ENCODE results near the gene DPF1. TPM values are rescaled to one million over a fixed set of nuclear protein-coding genes. Genes with fewer than 3 reads are reported as not detected.

The DPF1 gene
- total RNA-seq, 1 donor from 2014 or later, result not detected

DNA sequence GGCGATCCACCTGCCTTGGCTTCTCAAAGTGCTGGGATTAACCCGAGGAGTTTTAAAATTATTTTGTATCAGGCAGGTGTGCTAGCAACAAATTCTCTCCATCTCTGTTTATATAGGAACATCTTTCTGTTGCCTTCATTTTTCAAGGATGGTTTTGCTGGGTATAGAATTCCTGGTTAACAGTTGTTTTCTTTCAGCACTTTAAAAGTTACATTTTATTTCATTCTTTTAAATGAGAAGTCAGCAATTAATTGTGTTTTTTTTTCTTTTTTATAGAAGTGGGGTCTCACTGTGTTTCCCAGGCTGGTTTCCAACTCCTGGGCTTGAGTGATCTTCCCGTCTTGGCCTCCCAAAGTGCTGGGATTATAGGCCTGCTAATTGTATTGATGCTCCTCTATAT lies 44.0 kb downstream of the DPF1 start:
- no peaks in the 10 kb centered on the region for H3K27me3 ChIP-seq (ENCODE audit: low read depth)
- no peak overlapping the region for H3K27ac ChIP-seq
- peaks cover 7% of the 10 kb centered on the region for H3K36me3 ChIP-seq
- H3K4me3 ChIP-seq, result no peak overlapping the region
- DNase-seq (no peak), ATAC-seq (no peak)
- TF ChIP-seq, protein P1, sequence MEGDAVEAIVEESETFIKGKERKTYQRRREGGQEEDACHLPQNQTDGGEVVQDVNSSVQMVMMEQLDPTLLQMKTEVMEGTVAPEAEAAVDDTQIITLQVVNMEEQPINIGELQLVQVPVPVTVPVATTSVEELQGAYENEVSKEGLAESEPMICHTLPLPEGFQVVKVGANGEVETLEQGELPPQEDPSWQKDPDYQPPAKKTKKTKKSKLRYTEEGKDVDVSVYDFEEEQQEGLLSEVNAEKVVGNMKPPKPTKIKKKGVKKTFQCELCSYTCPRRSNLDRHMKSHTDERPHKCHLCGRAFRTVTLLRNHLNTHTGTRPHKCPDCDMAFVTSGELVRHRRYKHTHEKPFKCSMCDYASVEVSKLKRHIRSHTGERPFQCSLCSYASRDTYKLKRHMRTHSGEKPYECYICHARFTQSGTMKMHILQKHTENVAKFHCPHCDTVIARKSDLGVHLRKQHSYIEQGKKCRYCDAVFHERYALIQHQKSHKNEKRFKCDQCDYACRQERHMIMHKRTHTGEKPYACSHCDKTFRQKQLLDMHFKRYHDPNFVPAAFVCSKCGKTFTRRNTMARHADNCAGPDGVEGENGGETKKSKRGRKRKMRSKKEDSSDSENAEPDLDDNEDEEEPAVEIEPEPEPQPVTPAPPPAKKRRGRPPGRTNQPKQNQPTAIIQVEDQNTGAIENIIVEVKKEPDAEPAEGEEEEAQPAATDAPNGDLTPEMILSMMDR (IDR thresholded peaks at IDR 0.05), result no peak
- intact Hi-C loops (cut with DNase I), result no loop called here
- H3K9me3 ChIP-seq, result peaks cover 22% of the 10 kb centered on the region
- peaks cover 4% of the 10 kb centered on the region for H3K4me1 ChIP-seq

DNA sequence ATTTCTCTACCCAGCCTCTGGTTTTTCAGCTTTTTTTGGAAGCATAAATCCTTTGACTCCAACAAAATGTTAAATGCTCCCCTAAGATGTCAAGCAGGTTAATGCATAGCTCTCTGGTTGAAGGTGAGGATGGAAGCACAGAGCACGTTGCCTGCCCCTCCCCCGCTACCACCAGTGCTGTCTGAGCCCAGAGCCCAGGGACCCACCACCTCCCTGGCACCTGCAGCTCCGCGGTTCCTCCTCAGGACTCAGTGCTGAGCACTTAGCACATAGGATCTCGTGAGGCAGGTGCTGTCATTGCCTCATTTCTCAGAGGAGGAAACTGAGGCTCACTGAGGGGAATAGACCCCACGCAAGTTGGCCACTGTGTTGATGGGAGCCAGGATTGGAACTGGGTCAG lies 48.6 kb downstream of the DPF1 start:
- H3K4me1 ChIP-seq, result no peaks in the 10 kb centered on the region
- H3K27ac ChIP-seq, result no peak overlapping the region
- H3K27me3 ChIP-seq (ENCODE audit: low read depth), result no peaks in the 10 kb centered on the region
- TF ChIP-seq, protein P1 (IDR thresholded peaks at IDR 0.05), result no peak
- DNase-seq (no peak), ATAC-seq (no peak)
- H3K4me3 ChIP-seq, result no peak overlapping the region
- H3K9me3 ChIP-seq, result peaks cover 18% of the 10 kb centered on the region
- H3K36me3 ChIP-seq, result peaks cover 5% of the 10 kb centered on the region
- intact Hi-C loops (cut with DNase I), result no loop called here

DNA sequence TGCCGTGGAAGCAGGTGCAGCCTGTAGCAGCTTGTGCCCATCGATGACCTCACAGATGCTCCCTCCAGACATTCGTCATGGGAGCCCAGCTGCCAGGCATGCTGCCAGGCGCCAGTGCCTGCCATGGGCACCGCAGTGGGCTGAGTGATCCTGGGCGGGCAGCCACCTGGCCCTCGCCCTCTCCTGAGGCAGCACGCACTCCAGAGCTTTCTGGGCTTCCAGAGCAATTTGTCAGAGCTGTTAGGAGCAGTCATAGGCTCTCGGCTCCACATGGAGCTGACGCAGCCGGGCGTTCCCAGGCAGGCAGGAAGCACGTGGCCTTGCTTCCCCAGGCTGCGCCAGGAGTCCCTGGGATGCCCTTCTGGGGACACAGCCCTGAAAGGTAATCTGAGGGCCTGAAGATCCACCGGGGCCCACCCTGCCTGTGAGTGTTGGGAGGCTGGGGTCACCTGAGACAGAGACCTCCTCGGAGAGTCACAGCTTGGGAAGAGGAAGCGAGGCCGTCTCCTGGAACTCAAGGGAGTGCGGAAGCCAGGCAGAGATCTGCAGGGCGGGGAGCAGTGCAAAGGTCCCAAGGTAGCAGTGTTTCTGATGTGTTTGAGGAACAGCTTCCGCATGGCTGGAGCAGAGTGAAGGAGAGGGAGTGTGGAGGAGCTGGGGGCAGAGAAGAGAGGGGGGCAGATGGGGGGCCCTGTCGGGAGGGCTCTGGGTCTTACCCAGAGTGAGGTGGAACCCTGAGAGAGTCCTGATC lies 50.6 kb downstream of the DPF1 start:
- Histone ChIP-seq H3K36me3 (peaks cover 7% of the 10 kb centered on the region), H3K27ac (no peak overlapping the region), H3K27me3 (ENCODE audit: low read depth) (no peaks in the 10 kb centered on the region), H3K4me1 (no peaks in the 10 kb centered on the region), H3K9me3 (no peaks in the 10 kb centered on the region), H3K4me3 (no peak overlapping the region)
- TF ChIP-seq, protein P1 (IDR thresholded peaks at IDR 0.05), result no peak
- intact Hi-C loops (cut with DNase I), result no loop called here
- no peak for DNase-seq
- peak in 1 of 2 donors; percentile 50 for ATAC-seq

DNA sequence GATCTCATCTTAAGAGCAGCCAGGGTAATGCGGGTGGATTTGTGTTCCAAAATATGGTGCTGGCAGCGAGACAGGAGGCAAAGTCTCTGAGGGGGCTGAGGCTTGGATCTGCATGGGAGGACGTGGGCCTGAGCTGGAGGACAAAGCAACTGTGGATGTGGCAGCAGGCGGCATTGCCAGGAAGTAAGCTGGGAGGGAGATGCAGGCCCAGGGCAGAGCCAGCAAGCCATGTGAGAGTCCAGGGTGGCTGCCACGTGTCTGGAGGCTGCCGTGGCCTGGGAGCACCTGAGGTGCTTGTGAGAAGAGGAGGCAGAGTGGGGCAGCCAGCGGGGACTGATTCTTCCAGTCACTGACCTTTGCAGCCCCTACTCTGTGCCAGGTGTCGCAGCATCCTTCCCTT lies 52.0 kb downstream of the DPF1 start:
- Histone ChIP-seq H3K36me3 (peaks cover 21% of the 10 kb centered on the region), H3K4me3 (no peak overlapping the region), H3K27ac (no peak overlapping the region), H3K27me3 (ENCODE audit: low read depth) (no peaks in the 10 kb centered on the region), H3K9me3 (no peaks in the 10 kb centered on the region), H3K4me1 (no peaks in the 10 kb centered on the region)
- TF ChIP-seq, protein P1 (IDR thresholded peaks at IDR 0.05), result no peak
- ATAC-seq (no peak), DNase-seq (no peak)
- intact Hi-C loops (cut with DNase I), result no loop called here

DNA sequence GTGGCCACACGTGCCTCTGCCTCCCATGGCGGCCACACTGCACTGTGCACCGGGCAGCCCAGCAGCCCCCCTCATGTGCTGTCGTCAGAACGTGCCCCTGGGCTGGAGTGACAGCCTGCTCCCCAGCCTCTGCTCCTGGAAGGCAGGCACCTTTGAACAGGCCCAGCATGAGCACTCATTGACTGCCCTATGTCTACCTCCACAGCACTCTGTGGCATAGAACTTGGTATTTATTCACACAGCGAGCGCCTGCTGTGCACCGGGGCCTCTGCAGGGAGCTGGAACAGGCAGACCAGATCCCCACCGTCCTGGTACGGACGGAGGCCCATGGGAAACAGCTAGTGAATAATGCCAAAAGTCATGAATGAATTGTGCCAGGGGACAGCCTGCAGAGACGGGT lies 53.7 kb downstream of the DPF1 start:
- Histone ChIP-seq H3K27ac (no peak overlapping the region), H3K27me3 (ENCODE audit: low read depth) (no peaks in the 10 kb centered on the region), H3K4me3 (no peak overlapping the region), H3K4me1 (no peaks in the 10 kb centered on the region), H3K36me3 (peaks cover 38% of the 10 kb centered on the region), H3K9me3 (no peaks in the 10 kb centered on the region)
- intact Hi-C loops (cut with DNase I), result no loop called here
- ATAC-seq (no peak), DNase-seq (no peak)
- TF ChIP-seq, protein P1 (IDR thresholded peaks at IDR 0.05), result no peak
